ENCODE results near the gene CCDC91. TPM values are rescaled to one million over a fixed set of nuclear protein-coding genes. Genes with fewer than 3 reads are reported as not detected.

The CCDC91 gene
- total and polyA plus RNA-seq, 9 of the 15 experiments (the other 6 are each of a cell fraction or from before 2014, with no cell fraction given), result 10.1 to 31.1 (median 26.3) TPM

GRCh38 chr12:28171356-28172060 lies 18.7 kb upstream of the CCDC91 start:
- ChIA-PET POLR2A (no interaction called here), CTCF (ENCODE audit: low intra/inter-chr PET ratio) (interaction anchor here (0.6 to 1.3 kb wide), 2 partner anchors 202 to 438 kb away, joined by 3 to 4 read pairs; no protein-coding TSS in a partner anchor)
- no peak overlapping the region for H3K4me2 ChIP-seq (ENCODE audit: insufficient read depth, low read length)
- 61% methylated on average over 3 of the region's 3 CpGs for WGBS (ENCODE audit: insufficient coverage, low coverage, missing lambda C conversion rate)
- in situ Hi-C loops (cut with MboI) (loop anchor here (10.0 kb wide), 2 partner anchors 197 to 447 kb away; partner anchors contain the start of gene PTHLH), intact Hi-C loops (cut with micrococcal nuclease) (loop anchor here (1.0 to 10.0 kb wide), 3 partner anchors 61 to 701 kb away; no protein-coding TSS in a partner anchor)
- H3K4me1 ChIP-seq (replicated peaks in 1 of 2; ENCODE audit: control insufficient read depth in 2 of 2, insufficient read depth in 2 of 2, low read length in 2 of 2), result no peaks in the 10 kb centered on the region
- H3K36me3 ChIP-seq (ENCODE audit: control insufficient read depth, insufficient read depth, low read length), result no peaks in the 10 kb centered on the region
- no TSS peak for BruUV-seq (replicated peaks)
- TF ChIP-seq ATF3 (IDR thresholded peaks at IDR 0.05) (peak; percentile 46; the same call in 1 of the 2 replicates), ATF3 (CRISPR knock-in tag; conservative IDR thresholded peaks at IDR 0.05) (no peak), ATF1 (CRISPR knock-in tag; IDR thresholded peaks at IDR 0.05) (no peak), ATF1 (tag; IDR thresholded peaks at IDR 0.05) (no peak)
- H3K27me3 ChIP-seq (ENCODE audit: control insufficient read depth in 2 of 2, insufficient read depth in 2 of 2, low read length in 2 of 2), result no peaks in the 10 kb centered on the region
- DNase-seq (ENCODE audit: extremely low read depth in 1 of 4, low spot score in 3 of 4), result no peak
- no peak for FAIRE-seq
- no peak overlapping the region for H2AFZ ChIP-seq (ENCODE audit: low read depth, low read length)
- H3K79me2 ChIP-seq (ENCODE audit: control insufficient read depth, insufficient read depth, low read length), result no peaks in the 10 kb centered on the region
- 0 out of 3 replicates have a peak, but pooled peaks have one; percentile 45 for ATAC-seq
- H3K4me3 ChIP-seq, result no peak overlapping the region
- no peak overlapping the region for H3K27ac ChIP-seq (ENCODE audit: extremely low read depth, low read depth, low read length)
- no peaks in the 10 kb centered on the region; the same call in 1 of the 2 replicates for H3K9me3 ChIP-seq (replicated peaks; ENCODE audit: control insufficient read depth, insufficient read depth, low read depth, low read length)
- no peaks in the 10 kb centered on the region for H4K20me1 ChIP-seq (replicated peaks; ENCODE audit: control insufficient read depth, insufficient read depth, low read length)
- no peak overlapping the region for H3K9ac ChIP-seq (ENCODE audit: insufficient read depth in 1 of 2, low read depth in 2 of 2, low read length in 2 of 2)
- H3K9me1 ChIP-seq (ENCODE audit: control insufficient read depth, insufficient read depth, low read length), result no peaks in the 10 kb centered on the region
